HG03025 (cell line): ENCODE results near the gene DEGS1.

Source experiments
- ATAC-seq: cut with Tn5 transposase; IDR thresholded peaks from one replicate; pipeline ENCODE4 v1.9.1; 2021; ENCODE audit warnings: mild to moderate bottlenecking, moderate library complexity; ENCODE audit not compliant: unreplicated experiment, low FRiP score

DEGS1 gene

GRCh38 chr1:224211206-224211962 is 28.3 kb downstream of the DEGS1 start:
- ATAC-seq: no peak

- ATAC-seq: no peak
Measured at GRCh38 chr1:224212618-224213061, 29.6 kb downstream of the DEGS1 start.

DNA sequence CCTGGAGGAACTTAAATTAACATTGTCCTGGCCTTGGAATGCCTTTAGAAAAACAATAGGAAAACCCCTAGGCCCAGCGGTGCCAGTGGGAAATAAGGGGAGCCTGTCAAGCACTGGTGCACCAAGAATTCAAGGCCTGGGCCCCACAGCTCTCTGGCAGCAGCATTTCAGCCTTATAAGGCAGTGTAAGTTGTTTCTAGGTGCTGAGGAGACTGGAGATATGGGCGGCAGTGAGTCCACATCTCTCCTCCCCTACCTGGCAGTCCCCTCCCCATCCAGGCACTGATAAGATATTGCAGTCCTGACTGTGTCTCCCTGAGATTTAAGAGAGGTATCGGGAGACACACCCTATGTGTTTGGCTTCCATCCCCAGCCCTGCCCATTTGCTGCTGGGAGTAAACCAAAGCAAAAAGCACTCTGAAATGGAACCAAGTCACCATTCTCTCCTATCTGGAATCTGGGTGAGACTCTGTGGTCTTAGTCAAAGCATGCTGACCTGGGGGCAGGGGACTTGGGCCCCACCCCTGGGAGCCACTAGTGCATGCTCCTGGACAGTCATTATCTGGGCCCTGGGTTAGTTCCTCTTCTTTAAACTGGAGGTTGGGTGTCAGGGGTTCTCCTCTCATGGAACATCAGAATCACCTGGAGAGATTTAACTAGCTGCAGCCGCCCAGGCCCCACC is 30.5 kb downstream of the DEGS1 start:
- ATAC-seq: no peak

DNA sequence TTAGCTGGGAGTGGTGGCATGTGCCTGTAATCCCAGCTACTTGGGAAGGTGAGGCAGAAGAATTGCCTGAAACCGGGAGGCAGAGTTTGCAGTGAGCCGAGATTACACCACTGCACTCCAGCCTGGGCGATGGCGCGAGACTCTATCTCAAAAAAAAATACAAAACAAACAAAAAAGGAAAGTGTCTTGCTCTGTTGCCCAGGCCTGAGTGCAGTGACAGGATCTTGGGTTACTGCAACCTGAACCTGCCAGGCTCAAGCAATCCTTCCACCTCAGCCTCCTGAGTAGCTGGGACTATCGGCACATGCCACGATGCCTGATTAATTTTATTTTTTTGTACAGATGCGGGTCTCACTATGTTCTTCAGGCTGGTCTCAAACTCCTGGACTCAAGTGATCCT is 33.3 kb downstream of the DEGS1 start:
- no peak for ATAC-seq

DNA sequence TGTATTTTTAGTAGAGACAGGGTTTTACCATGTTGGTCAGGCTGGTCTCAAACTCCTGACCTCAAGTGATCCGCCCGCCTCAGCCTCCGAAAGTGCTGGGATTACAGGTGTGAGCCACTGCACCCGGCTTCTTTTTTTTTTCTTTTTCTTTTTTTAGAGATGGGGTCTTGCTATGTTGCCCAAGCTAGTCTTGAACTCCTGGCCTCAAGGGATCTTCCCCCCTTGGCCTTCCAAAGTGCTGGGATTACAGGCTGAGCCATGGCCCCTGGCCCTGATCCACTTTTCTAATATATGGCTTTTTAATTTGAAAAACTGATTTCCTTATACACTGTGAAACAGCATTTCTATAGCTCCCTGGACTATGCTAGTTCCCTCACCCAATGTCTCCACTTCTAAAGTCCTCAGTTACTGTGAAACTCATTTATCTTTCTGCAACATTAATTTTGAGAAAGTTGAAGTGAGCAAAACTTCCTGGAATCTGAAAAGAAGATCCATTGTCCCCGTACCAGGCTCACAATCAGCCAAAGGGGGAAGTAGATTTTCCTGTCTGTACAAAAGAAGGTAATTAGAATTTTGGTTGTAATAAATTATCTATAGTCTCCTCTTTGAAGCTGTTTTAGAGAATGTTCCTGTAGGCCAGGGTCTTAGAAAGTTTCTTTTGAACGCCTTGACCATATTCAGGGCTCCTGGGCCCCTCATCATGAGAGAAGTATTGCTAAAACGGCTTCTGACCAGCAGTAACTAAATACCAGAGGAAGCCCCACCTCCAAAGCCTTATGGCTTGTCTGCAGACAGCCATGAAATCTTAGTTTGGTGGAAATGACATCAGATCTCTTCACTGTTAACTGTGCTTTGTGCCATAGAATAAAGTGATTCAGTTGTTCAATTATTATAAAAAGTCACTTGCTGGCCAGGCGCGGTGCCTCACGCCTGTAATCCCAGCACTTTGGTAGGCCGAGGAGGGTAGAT is 34.9 kb downstream of the DEGS1 start:
- ATAC-seq: no peak

DNA sequence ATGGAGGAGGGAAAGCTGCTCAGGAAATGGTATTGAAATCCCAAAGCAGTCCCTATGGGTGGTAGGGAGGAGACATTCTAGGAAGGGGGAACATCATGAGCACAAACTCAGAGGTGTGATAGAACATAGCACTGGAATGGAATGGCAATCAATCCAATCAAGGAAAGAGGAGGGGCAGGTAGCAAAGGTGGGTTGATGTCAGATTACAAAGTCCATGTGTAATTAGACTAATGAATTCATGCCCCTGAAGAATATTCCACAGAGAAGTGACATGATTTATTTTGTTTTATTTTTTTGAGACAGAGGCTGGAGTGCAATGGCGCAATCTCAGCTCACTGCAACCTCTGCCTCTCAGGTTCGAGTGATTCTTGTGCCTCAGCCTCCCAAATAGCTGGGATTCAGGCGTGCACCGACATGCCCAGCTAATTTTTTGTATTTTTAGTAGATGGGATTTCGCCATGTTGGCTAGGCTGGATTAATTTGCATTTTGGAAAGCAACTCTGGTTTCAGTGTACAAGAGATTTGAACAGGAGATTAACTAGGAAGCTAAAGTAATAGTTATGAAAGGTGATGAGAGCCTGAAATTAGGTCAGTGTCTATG is 36.1 kb downstream of the DEGS1 start:
- no peak for ATAC-seq

DNA sequence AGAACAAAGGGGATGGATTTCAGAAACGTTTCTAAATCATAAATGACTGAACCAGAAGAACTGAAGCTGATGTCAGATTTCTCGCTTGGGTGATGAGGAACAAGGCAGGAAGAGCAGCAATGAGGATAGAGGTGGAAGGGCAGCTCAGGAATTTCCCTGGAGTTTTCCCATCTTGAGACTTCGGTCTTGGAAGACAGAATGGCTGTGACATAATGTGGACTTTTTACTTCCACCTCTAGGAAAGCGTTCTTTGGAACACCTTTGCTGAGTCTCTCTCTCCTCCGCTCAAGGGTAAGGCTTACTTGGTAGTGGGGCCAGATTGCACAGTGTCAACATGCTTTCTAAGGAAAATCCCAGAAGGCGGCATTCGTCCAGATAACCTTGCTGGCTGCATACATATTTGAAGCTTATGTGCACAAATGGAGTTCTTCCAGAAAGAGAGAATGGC is 36.6 kb downstream of the DEGS1 start:
- ATAC-seq: no peak

GRCh38 chr1:224223819-224224714 is 41.0 kb downstream of the DEGS1 start:
- no peak for ATAC-seq

GRCh38 chr1:224226849-224227502 is 43.9 kb downstream of the DEGS1 start:
- no peak for ATAC-seq

DNA sequence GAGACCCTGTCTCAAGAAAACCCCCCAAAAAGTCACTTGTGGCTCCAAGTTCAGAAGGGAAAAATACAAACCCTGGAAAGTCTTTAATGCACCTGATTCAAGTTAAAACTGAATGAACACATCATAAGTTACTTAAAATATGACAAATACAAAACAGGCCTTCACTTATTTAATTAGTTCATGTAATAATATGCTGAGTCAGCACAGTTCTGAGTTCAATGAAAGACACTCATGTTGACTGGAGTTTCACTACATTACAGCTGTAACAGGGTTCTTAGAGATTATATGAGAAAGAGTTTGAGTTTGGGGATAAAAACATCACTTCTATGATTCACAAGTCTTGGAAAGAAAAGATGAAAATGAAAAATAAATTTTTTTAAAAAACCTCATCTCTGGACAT is 51.0 kb downstream of the DEGS1 start:
- ATAC-seq: no peak

GRCh38 chr1:224235813-224236493 is 52.9 kb downstream of the DEGS1 start:
- no peak for ATAC-seq

DNA sequence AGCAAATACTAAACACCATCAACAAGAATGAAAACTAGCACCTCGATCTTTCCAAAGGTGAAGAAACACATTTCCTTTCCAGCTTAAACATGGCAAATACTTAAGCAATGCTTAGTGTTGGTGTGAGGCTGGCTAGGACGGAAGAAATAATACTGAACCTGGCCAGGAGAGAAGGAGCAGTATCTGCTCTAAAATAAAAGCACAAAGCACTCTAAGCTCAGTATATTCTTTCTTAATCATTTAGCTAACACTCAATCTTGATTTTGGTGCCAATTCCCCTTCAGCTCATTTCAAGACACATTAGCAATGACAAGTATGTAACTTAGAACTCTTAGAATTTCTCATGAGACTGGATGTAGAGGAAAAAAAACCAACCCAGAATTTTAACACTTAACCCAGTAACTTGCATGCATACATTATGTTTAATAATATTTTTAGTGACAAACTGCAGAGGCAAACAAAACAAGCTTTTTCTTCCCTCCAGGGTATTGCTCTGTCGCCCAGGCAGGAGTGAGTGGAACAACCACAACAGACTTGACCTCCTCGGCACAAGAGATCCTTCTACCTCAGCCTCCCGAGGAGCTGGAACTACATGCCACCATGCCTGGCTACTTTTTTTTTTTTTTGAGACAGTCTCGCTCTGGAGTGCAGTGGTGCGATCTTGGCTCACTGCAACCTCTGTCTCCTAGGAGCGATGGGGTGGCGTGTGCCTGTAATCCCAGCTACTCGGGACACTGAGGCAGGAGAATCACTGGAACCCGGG is 54.3 kb downstream of the DEGS1 start:
- ATAC-seq: no peak

DNA sequence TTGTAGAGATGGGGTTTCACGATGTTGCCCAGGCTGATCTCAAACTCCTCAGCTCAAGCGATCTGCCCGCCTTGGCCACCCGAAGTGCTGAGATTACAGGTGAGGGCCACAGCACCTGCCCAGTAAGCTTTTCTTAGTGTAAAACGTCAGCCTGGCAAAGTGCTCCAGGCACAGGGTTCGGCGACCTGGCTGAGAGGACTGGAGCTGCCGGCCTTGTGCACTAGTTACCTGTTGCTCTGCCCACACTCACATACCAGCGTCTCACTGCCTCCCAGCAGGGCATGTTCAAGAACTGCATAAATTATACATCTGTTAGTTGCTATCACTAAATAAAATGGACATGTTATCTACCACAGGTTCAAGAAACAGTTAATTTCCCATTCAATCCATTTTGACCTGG is 55.2 kb downstream of the DEGS1 start:
- ATAC-seq: no peak

GRCh38 chr1:224238756-224239155 is 55.7 kb downstream of the DEGS1 start:
- ATAC-seq: no peak
